AG10803 (cell line): Measurements from ENCODE around the gene GUCY1B1.

Experiments used
- DNase-seq: peaks from one replicate; pipeline ENCODE4 v3.0.0; 2010; ENCODE audit warnings: low read depth
- H3K4me3 ChIP-seq: 2 replicates; pipeline ENCODE4 v1.5.1; 2011; ENCODE audit warnings: mild to moderate bottlenecking, low read length, control low read depth
- TF ChIP-seq, protein P1 (sequence below): conservative IDR thresholded peaks from 2 replicates; pipeline ENCODE4 v1.5.1; 2011; ENCODE audit warnings: mild to moderate bottlenecking, low read length, control low read depth, inconsistent platforms

GUCY1B1 gene

DNA sequence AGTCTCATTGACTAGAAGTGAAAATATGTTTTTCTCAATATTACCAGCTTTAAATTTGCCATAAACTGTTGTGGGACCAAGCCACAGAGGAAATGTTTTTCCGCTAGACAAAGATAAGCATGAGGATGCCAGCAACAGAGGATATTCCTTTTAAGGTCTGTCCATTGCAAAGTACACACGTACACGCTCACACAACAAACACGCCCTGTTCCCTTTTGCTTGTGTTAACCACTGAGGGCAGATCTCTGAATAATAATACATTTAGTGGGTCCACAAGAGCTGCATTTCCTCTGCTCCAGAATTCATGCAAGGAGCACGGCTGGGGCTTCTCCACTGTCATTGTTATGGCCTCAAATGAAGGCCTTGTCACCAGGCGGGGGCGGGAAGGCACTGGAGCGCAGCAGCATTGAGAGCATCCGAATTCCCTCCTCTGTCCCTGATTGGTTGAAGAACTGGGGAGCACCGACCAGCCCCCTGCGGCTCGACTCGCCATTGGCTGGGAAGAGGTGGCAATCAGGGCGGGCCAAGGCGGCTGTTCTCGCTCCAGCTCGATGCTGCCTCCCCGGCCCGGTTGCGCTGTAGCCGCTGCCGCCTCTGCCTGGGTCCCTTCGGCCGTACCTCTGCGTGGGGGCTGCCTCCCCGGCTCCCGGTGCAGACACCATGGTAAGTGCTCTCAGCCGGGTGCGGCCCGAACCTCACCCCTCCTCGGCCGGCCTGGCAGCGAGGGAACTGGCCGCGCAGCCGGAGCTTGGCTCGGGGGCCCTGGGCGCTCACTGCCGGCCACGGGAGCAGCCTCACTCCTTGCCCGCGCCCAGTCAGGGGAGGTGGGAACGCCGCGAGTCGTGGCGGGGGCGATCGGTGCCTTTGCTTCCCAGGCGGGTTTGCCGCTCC, at the start of gene GUCY1B1:
Gene GUCY1B1 (plus strand): TSS at position 541 of the 891 bp plus-strand sequence. CDS start 120 bp downstream, at position 661.
- TF ChIP-seq, protein P1, sequence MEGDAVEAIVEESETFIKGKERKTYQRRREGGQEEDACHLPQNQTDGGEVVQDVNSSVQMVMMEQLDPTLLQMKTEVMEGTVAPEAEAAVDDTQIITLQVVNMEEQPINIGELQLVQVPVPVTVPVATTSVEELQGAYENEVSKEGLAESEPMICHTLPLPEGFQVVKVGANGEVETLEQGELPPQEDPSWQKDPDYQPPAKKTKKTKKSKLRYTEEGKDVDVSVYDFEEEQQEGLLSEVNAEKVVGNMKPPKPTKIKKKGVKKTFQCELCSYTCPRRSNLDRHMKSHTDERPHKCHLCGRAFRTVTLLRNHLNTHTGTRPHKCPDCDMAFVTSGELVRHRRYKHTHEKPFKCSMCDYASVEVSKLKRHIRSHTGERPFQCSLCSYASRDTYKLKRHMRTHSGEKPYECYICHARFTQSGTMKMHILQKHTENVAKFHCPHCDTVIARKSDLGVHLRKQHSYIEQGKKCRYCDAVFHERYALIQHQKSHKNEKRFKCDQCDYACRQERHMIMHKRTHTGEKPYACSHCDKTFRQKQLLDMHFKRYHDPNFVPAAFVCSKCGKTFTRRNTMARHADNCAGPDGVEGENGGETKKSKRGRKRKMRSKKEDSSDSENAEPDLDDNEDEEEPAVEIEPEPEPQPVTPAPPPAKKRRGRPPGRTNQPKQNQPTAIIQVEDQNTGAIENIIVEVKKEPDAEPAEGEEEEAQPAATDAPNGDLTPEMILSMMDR = peak; percentile 38
- DNase-seq = peak; percentile 94
- H3K4me3 ChIP-seq = peak within 1 kb of the TSS; percentile 65

- no peak overlapping the region for H3K4me3 ChIP-seq
- TF ChIP-seq, protein P1 = no peak
- DNase-seq = no peak
Observed at GRCh38 chr4:155709918-155710317, 48.9 kb upstream of the GUCY1B1 start.

GRCh38 chr4:155711556-155711955, 47.3 kb upstream of the GUCY1B1 start:
- DNase-seq = no peak
- TF ChIP-seq, protein P1 = no peak
- no peak overlapping the region for H3K4me3 ChIP-seq

GRCh38 chr4:155712846-155713245, 46.0 kb upstream of the GUCY1B1 start:
- TF ChIP-seq, protein P1 = no peak
- DNase-seq = no peak
- no peak overlapping the region for H3K4me3 ChIP-seq

DNA sequence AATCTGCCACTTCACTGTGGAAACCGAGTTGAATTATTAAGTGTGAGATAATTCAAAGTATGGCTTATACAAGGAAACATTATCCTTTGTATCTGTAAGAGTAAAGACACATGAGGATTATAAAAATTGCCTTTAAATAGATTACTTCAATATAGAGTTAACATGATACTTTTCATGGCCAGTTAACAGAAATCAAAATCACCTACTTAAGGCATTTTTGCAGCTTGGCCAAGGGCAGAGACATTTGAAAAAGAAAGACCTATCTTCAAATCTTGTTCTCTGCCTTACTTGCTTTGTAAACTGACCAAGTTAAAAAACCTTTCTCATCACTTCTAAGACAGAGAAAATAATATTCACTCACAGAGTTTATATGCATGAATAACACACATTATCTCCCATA, 44.9 kb upstream of the GUCY1B1 start:
- H3K4me3 ChIP-seq = no peak overlapping the region
- DNase-seq = no peak
- TF ChIP-seq, protein P1 = no peak

DNA sequence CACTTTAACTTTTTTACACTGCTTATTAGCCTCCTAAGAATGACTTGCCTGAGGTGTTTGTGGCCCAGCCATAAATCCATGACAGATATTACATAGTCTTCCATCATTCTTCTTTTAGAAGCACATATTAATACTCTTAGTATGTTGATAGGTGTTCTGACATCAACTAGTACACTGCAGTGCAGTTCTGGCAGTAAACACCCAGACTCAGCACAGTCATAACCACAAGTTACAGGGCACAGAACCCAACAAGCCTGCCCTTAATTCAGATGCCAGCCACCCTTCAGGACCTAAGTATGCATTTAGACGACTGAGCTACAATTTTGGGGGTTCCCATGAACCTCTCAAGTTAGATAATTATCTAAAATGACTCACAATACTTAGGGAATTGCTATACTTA, 36.5 kb upstream of the GUCY1B1 start:
- TF ChIP-seq, protein P1 = no peak
- DNase-seq = no peak
- no peak overlapping the region for H3K4me3 ChIP-seq
